MM.1S (cell line): ENCODE measurements around the gene RAP1GDS1.
"Not testable (repeated sequence)": the region's sequence is repeated elsewhere in the genome, so short reads cannot be mapped to it uniquely, and the experiment has no call there.

Source experiments
- DNase-seq: peaks from one replicate; pipeline ENCODE4 v3.0.0-alpha.2; 2015
- H2AFZ ChIP-seq: fragments of 300-600 bp; sonication (generic); 2 replicates; pipeline ENCODE4 v1.6.0; 2016; ENCODE audit warnings: antibody characterized with exemption, low read length
- H3F3A ChIP-seq: fragments of 300-600 bp; sonication (generic); 2 replicates; pipeline ENCODE4 v1.6.1; 2016; ENCODE audit warnings: mild to moderate bottlenecking, antibody characterized with exemption, low read length, moderate library complexity, mixed read lengths; ENCODE audit not compliant: insufficient read depth
- H3K27ac ChIP-seq: fragments of 300-600 bp; sonication (generic); 2 replicates; pipeline ENCODE4 v1.5.1; 2016; ENCODE audit warnings: mild to moderate bottlenecking, low read length
- H3K27me3 ChIP-seq: fragments of 300-600 bp; sonication (generic); replicated peaks from 2 replicates; pipeline ENCODE4 v1.6.0; 2016; ENCODE audit warnings: low read length; ENCODE audit not compliant: insufficient read depth
- H3K36me3 ChIP-seq: fragments of 300-600 bp; sonication (generic); replicated peaks from 2 replicates; pipeline ENCODE4 v1.6.1; 2016; ENCODE audit warnings: mild to moderate bottlenecking, low read length, mixed read lengths; ENCODE audit not compliant: insufficient read depth
- H3K4me1 ChIP-seq: fragments of 300-600 bp; sonication (generic); 2 replicates; pipeline ENCODE4 v1.6.1; 2016; ENCODE audit warnings: low read length, mixed read lengths
- H3K4me2 ChIP-seq: fragments of 300-600 bp; sonication (generic); 2 replicates; pipeline ENCODE4 v1.6.0; 2016; ENCODE audit warnings: low read depth, low read length
- H3K4me3 ChIP-seq: fragments of 300-600 bp; sonication (generic); 2 replicates; pipeline ENCODE4 v1.5.1; 2016; ENCODE audit warnings: low read length, mixed read lengths
- H3K79me2 ChIP-seq: fragments of 300-600 bp; sonication (generic); 2 replicates; pipeline ENCODE4 v1.6.1; 2016; ENCODE audit warnings: mixed run types, low read length, mixed read lengths
- H3K9ac ChIP-seq: fragments of 300-600 bp; sonication (generic); 2 replicates; pipeline ENCODE4 v1.6.1; 2016; ENCODE audit warnings: low read length, mixed read lengths
- H3K9me2 ChIP-seq: fragments of 300-600 bp; sonication (generic); replicated peaks from 2 replicates; pipeline ENCODE4 v1.6.1; 2016; ENCODE audit warnings: mild to moderate bottlenecking, low read length, mixed read lengths; ENCODE audit not compliant: insufficient read depth
- H3K9me3 ChIP-seq: fragments of 300-600 bp; sonication (generic); replicated peaks from 2 replicates; pipeline ENCODE4 v1.6.1; 2016; ENCODE audit warnings: mild to moderate bottlenecking, low read length, mixed read lengths; ENCODE audit not compliant: insufficient read depth
- H4K20me1 ChIP-seq: fragments of 300-600 bp; sonication (generic); 2 replicates; pipeline ENCODE4 v1.6.1; 2016; ENCODE audit warnings: mild to moderate bottlenecking, low read length, moderate library complexity, mixed read lengths; ENCODE audit not compliant: insufficient read depth
- CTCF ChIP-seq: fragments of 300-600 bp; sonication (generic); IDR thresholded peaks from 2 replicates; pipeline ENCODE4 v1.5.1; 2016; ENCODE audit warnings: antibody characterized with exemption, low read length, mixed read lengths
- EZH2 ChIP-seq: fragments of 300-600 bp; sonication (generic); optimal IDR thresholded peaks from 2 replicates; pipeline ENCODE3; 2017; ENCODE audit warnings: low read depth, mild to moderate bottlenecking, antibody characterized with exemption, low read length, mixed read lengths
- EZH2phosphoT487 ChIP-seq: fragments of 300-600 bp; sonication (generic); IDR thresholded peaks from 2 replicates; pipeline ENCODE4 v1.6.1; 2018; ENCODE audit warnings: antibody characterized with exemption, low read length

Gene RAP1GDS1

GRCh38 chr4:98474408-98474844, 213.2 kb downstream of the RAP1GDS1 start:
- Histone ChIP-seq H3K4me1 (no peaks in the 10 kb centered on the region), H3K27ac (no peak overlapping the region), H3F3A (no peaks in the 10 kb centered on the region), H3K4me2 (no peak overlapping the region), H3K36me3 (no peaks in the 10 kb centered on the region), H3K27me3 (no peaks in the 10 kb centered on the region), H3K79me2 (no peaks in the 10 kb centered on the region), H4K20me1 (no peaks in the 10 kb centered on the region), H3K9me3 (no peaks in the 10 kb centered on the region), H3K9ac (no peak overlapping the region), H2AFZ (no peak overlapping the region), H3K9me2 (no peaks in the 10 kb centered on the region), H3K4me3 (no peak overlapping the region)
- TF ChIP-seq EZH2 = no peak
- TF ChIP-seq EZH2phosphoT487 = no peak
- TF ChIP-seq CTCF = no peak
- DNase-seq = no peak

- H3K27ac ChIP-seq = no peak overlapping the region
- H3K36me3 ChIP-seq = no peaks in the 10 kb centered on the region
- no peaks in the 10 kb centered on the region for H3K9me2 ChIP-seq
- no peak overlapping the region for H3K4me3 ChIP-seq
- no peak overlapping the region for H3K9ac ChIP-seq
- H3F3A ChIP-seq = no peaks in the 10 kb centered on the region
- no peak overlapping the region for H2AFZ ChIP-seq
- DNase-seq = no peak
- TF ChIP-seq CTCF = no peak
- no peak for TF ChIP-seq EZH2phosphoT487
- no peak for TF ChIP-seq EZH2
- H3K79me2 ChIP-seq = no peaks in the 10 kb centered on the region
- no peaks in the 10 kb centered on the region for H3K9me3 ChIP-seq
- no peaks in the 10 kb centered on the region for H3K27me3 ChIP-seq
- H3K4me2 ChIP-seq = no peak overlapping the region
- no peaks in the 10 kb centered on the region for H3K4me1 ChIP-seq
- H4K20me1 ChIP-seq = no peaks in the 10 kb centered on the region
These were observed 215.7 kb downstream of the RAP1GDS1 start for GRCh38 chr4:98476891-98477290.

GRCh38 chr4:98479590-98479989, 218.4 kb downstream of the RAP1GDS1 start:
- not testable (repeated sequence) for H3K27me3 ChIP-seq, H3K9me2 ChIP-seq, H3K79me2 ChIP-seq, H4K20me1 ChIP-seq, H3K9ac ChIP-seq, H3F3A ChIP-seq, H3K36me3 ChIP-seq, H2AFZ ChIP-seq, DNase-seq, H3K4me3 ChIP-seq, H3K9me3 ChIP-seq, H3K4me1 ChIP-seq, H3K4me2 ChIP-seq, H3K27ac ChIP-seq

- H3K36me3 ChIP-seq = no peaks in the 10 kb centered on the region
- no peak overlapping the region for H3K4me3 ChIP-seq
- no peak overlapping the region for H2AFZ ChIP-seq
- no peaks in the 10 kb centered on the region for H3K4me1 ChIP-seq
- TF ChIP-seq CTCF (no peak), EZH2phosphoT487 (no peak), EZH2 (no peak)
- no peak overlapping the region for H3K9ac ChIP-seq
- H3K9me3 ChIP-seq = no peaks in the 10 kb centered on the region
- no peaks in the 10 kb centered on the region for H4K20me1 ChIP-seq
- H3F3A ChIP-seq = no peaks in the 10 kb centered on the region
- DNase-seq = no peak
- H3K79me2 ChIP-seq = no peaks in the 10 kb centered on the region
- no peak overlapping the region for H3K4me2 ChIP-seq
- no peak overlapping the region for H3K27ac ChIP-seq
- H3K9me2 ChIP-seq = no peaks in the 10 kb centered on the region
- H3K27me3 ChIP-seq = no peaks in the 10 kb centered on the region
These were observed 219.4 kb downstream of the RAP1GDS1 start for GRCh38 chr4:98480535-98480934.
